HepG2 (cell line): ENCODE data around the gene RAMP3. TPM values are rescaled to one million over a fixed set of nuclear protein-coding genes. Genes with fewer than 3 reads are reported as not detected.

Experiments
- ATAC-seq: fragments of 200-7000 bp; cut with Tn5 transposase; 3 replicates; pipeline ENCODE4 v1.9.1; 2020; ENCODE audit warnings: mild to moderate bottlenecking, moderate library complexity
- BruUV-seq: library from RNA; stranded (reverse); fragments of 400-500 nt; replicated peaks from 2 replicates; lab custom pipeline; 2021; lab: Mats Ljungman, UMichigan
- CTCF ChIA-PET: fragments of 300-600 bp; formaldehyde crosslinking; extraction: SDS; loops from one replicate; lab custom pipeline; 2021; ENCODE audit warnings: low total read pairs, inconsistent platforms, low intra/inter-chr PET ratio; lab: Yijun Ruan, JAX
- POLR2A ChIA-PET: fragments of 350-600 bp; sonication (Branson Sonifier 250); formaldehyde crosslinking; loops from one replicate; lab custom pipeline; 2020; ENCODE audit warnings: antibody characterized with exemption, inconsistent platforms; lab: Yijun Ruan, JAX
- DNase-seq: peaks from one replicate; pipeline ENCODE4 v3.0.0-alpha.2; 2015; ENCODE audit warnings: low spot score
- FAIRE-seq: peaks from 3 replicates; lab custom pipeline; 2011; peaks lifted over from hg19 to GRCh38; lab: Jason Lieb, UNC
- H2AFZ ChIP-seq: one replicate; pipeline ENCODE4 v1.6.1; 2011; ENCODE audit warnings: low read length, inconsistent platforms
- H3K27ac ChIP-seq: fragments of 300-600 bp; 3 replicates; pipeline ENCODE4 v1.8.0; 2011; ENCODE audit warnings: mixed run types, mild to moderate bottlenecking, mixed read lengths, low read length, inconsistent platforms; ENCODE audit not compliant: insufficient read depth; ENCODE audit errors: extremely low read length
- H3K27me3 ChIP-seq, 2 experiments: fragments of 200-600 bp in 1 of 2; 2 replicates in 1 of 2; 3 replicates in 1 of 2; pipeline versions ENCODE4 v1.6.0 to v1.8.0; 2011; ENCODE audit warnings: low read length in 2 of 2, mild to moderate bottlenecking in 2 of 2, moderate library complexity in 2 of 2, inconsistent platforms in 1 of 2; ENCODE audit not compliant: insufficient read depth in 2 of 2, control insufficient read depth in 1 of 2
- H3K36me3 ChIP-seq, 2 experiments: fragments of 200-600 bp in 1 of 2; replicated peaks in 1 of 2; 2 replicates in 1 of 2; 3 replicates in 1 of 2; pipeline versions ENCODE4 v1.5.1 to v1.8.0; 2011; ENCODE audit warnings: low read length in 2 of 2, inconsistent platforms in 1 of 2; ENCODE audit not compliant: insufficient read depth in 2 of 2, control insufficient read depth in 1 of 2
- H3K4me1 ChIP-seq: 2 replicates; pipeline ENCODE4 v1.5.1; 2012; ENCODE audit warnings: low read length, inconsistent platforms; ENCODE audit not compliant: insufficient read depth
- H3K4me2 ChIP-seq: 2 replicates; pipeline ENCODE4 v1.6.0; 2011; ENCODE audit warnings: low read depth, low read length, inconsistent platforms
- H3K4me3 ChIP-seq, 3 experiments: fragments of 200-600 bp in 1 of 3; sonication (generic), shearing (Covaris generic) in 1 of 3; replicated peaks in 1 of 3; 2 replicates each; pipeline ENCODE4 v1.5.1; 2011 to 2016; ENCODE audit warnings: low read length in 3 of 3, inconsistent platforms in 2 of 3, low read depth in 2 of 3, mild to moderate bottlenecking in 2 of 3, control low read depth in 1 of 3, mixed read lengths in 1 of 3; ENCODE audit not compliant: insufficient read depth in 1 of 3
- H3K79me2 ChIP-seq: one replicate; pipeline ENCODE4 v1.6.1; 2011; ENCODE audit warnings: low read length, inconsistent platforms; ENCODE audit not compliant: insufficient read depth
- H3K9ac ChIP-seq: 2 replicates; pipeline ENCODE4 v1.6.0; 2011; ENCODE audit warnings: mild to moderate bottlenecking, low read depth, low read length, inconsistent platforms; ENCODE audit not compliant: insufficient read depth
- H3K9me3 ChIP-seq: 2 replicates; pipeline ENCODE4 v1.5.1; 2012; ENCODE audit warnings: mild to moderate bottlenecking, low read length
- H4K20me1 ChIP-seq: 2 replicates; pipeline ENCODE4 v1.6.0; 2011; ENCODE audit warnings: inconsistent platforms, mild to moderate bottlenecking, low read length, moderate library complexity; ENCODE audit not compliant: insufficient read depth
- ELF1 ChIP-seq: sonication (generic); formaldehyde crosslinking; IDR thresholded peaks from 2 replicates; pipeline ENCODE4 v1.4.0; 2020; ENCODE audit warnings: missing genetic modification reagents
- ELF4 ChIP-seq: sonication (generic); formaldehyde crosslinking; IDR thresholded peaks from 2 replicates; pipeline ENCODE4 v1.5.0; 2020; ENCODE audit warnings: missing genetic modification reagents, mild to moderate bottlenecking, moderate library complexity, borderline replicate concordance
- ETV6 ChIP-seq: sonication (generic); formaldehyde crosslinking; conservative IDR thresholded peaks from 2 replicates; pipeline ENCODE4 v1.4.0; 2020; ENCODE audit warnings: missing genetic modification reagents
- GABPA ChIP-seq, 2 experiments: IDR thresholded peaks; 2 replicates each; pipeline ENCODE4 v1.6.1; 2011 to 2016; ENCODE audit warnings: low read depth in 2 of 2, low read length in 1 of 2, missing biosample characterization in 1 of 2, missing genetic modification characterization in 1 of 2
- KLF16 ChIP-seq, 2 experiments: sonication (generic) in 1 of 2; formaldehyde crosslinking in 1 of 2; IDR thresholded peaks; 2 replicates each; pipeline versions ENCODE4 v1.6.1 to v1.8.0; 2016 to 2023; ENCODE audit warnings: missing genetic modification reagents in 2 of 2, missing compliant biosample characterization in 1 of 2
- NFIC ChIP-seq: IDR thresholded peaks from 2 replicates; pipeline ENCODE4 v1.6.1; 2012; ENCODE audit warnings: mild to moderate bottlenecking, low read length, inconsistent platforms
- NFRKB ChIP-seq: fragments of 450-650 bp; IDR thresholded peaks from 2 replicates; pipeline ENCODE4 v1.6.1; 2017
- ONECUT2 ChIP-seq: sonication (generic); formaldehyde crosslinking; IDR thresholded peaks from 2 replicates; pipeline ENCODE4 v1.4.0; 2020; ENCODE audit warnings: missing genetic modification reagents
- SIN3B ChIP-seq: fragments of 150-350 bp; IDR thresholded peaks from 2 replicates; pipeline ENCODE4 v1.6.1; 2014; ENCODE audit warnings: low read length
- TEAD3 ChIP-seq: optimal IDR thresholded peaks from 2 replicates; pipeline ENCODE3; 2016; ENCODE audit warnings: borderline replicate concordance
- XRCC5 ChIP-seq: fragments of 200-400 bp; formaldehyde crosslinking; optimal IDR thresholded peaks from 2 replicates; pipeline ENCODE3; 2017; ENCODE audit warnings: mild to moderate bottlenecking, low read length
- ZNF207 ChIP-seq: fragments of 450-650 bp; IDR thresholded peaks from 2 replicates; pipeline ENCODE4 v1.6.1; 2016; ENCODE audit warnings: antibody characterized with exemption, borderline replicate concordance
- ZNF766 ChIP-seq: sonication (generic); formaldehyde crosslinking; IDR thresholded peaks from 2 replicates; pipeline ENCODE4 v1.5.0; 2020; ENCODE audit warnings: missing genetic modification reagents, borderline replicate concordance
- WGBS: methylation state at CpG from one replicate; pipeline ENCODE4 v1.1.6; 2017; ENCODE audit warnings: low lambda C conversion rate; 5-methylcytosine and 5-hydroxymethylcytosine counted together
- in situ Hi-C: cut with HindIII; loops from 2 replicates; pipeline ENCODE4 v1.10.0; 2017; ENCODE audit warnings: low pct_unique_long_range_greater_than_20kb; ENCODE audit not compliant: extremely low pct_ligation_motif_present
- intact Hi-C: fragments of 100-400 bp; cut with micrococcal nuclease; formaldehyde crosslinking; loops from one replicate; pipeline ENCODE4 v1.10.0; 2022; ENCODE audit not compliant: unreplicated experiment
- polyA plus RNA-seq, 8 experiments: library from polyadenylated mRNA; depleted of rRNA in 3 of 8; stranded (reverse) in 7 of 8; unstranded in 1 of 8; fragments of >200 nt; fragmentation: Illumina TruSeq in 4 of 8; extraction: Trizol in 4 of 8; gene quantifications; 2 replicates each; pipeline versions ENCODE4 v1.2.1 to v1.2.3, GENCODE V29; 2011 to 2016; ENCODE audit warnings: low read depth in 4 of 8, missing spikeins in 1 of 8, mixed read lengths in 1 of 8; ENCODE audit not compliant: insufficient read depth in 1 of 8
- total RNA-seq, 5 experiments: library from RNA; depleted of rRNA; stranded (reverse); fragments of >200 nt; fragmentation: Illumina TruSeq; extraction: Trizol; gene quantifications; 2 replicates each; pipeline ENCODE4 v1.2.3, GENCODE V29; 2016; ENCODE audit warnings: low read depth in 1 of 5
- TF ChIP-seq, protein P1 (sequence below): sonication (generic); formaldehyde crosslinking; IDR thresholded peaks from 2 replicates; pipeline ENCODE4 v1.4.0; 2020; ENCODE audit warnings: mild to moderate bottlenecking, missing genetic modification reagents, borderline replicate concordance
- TF ChIP-seq, protein P2 (sequence below): sonication (generic); formaldehyde crosslinking; IDR thresholded peaks from 2 replicates; pipeline ENCODE4 v1.9.0; 2022; ENCODE audit warnings: missing genetic modification reagents, mild to moderate bottlenecking, borderline replicate concordance
- TF ChIP-seq, protein P3 (sequence below): sonication (generic); formaldehyde crosslinking; IDR thresholded peaks from 2 replicates; pipeline ENCODE4 v1.4.0; 2020; ENCODE audit warnings: low read depth, mild to moderate bottlenecking, missing genetic modification reagents

RAMP3 gene
- total and polyA plus RNA-seq, 2 of the 13 experiments (the other 11 are each of a cell fraction or from before 2014, with no cell fraction given): not detected

DNA sequence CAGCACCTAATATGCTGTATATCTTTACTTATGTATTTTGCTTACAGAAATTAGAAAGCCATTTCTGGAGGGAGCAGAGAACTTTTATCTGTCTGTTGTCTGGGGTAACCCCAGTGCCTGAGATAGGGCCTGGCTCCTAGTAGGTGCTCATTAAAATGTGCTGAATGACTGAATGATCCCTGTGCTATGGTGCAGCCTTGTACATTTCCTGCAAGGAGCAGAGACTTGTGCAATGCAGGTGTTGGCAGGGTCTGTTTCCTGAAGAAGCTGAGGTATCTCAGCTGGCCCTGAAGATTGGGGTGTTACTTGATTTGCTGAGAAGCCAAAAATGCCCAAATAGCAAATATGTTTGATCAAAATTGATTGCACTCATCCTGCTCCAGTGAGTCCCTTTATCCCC lies 65.5 kb downstream of the RAMP3 start (continued):
- TF ChIP-seq ZNF766 (CRISPR knock-in tag) (no peak), ELF4 (CRISPR knock-in tag) (no peak), KLF16 (CRISPR knock-in tag; IDR thresholded peaks at IDR 0.05) (no peak), GABPA (IDR thresholded peaks at IDR 0.05; ENCODE audit: low read depth, low read length) (no peak), GABPA (CRISPR knock-in tag; IDR thresholded peaks at IDR 0.05; ENCODE audit: low read depth) (no peak), SIN3B (no peak), TEAD3 (CRISPR knock-in tag) (no peak), ETV6 (CRISPR knock-in tag) (no peak), XRCC5 (no peak), ZNF207 (no peak), ONECUT2 (CRISPR knock-in tag) (no peak)
- TF ChIP-seq, protein P1, sequence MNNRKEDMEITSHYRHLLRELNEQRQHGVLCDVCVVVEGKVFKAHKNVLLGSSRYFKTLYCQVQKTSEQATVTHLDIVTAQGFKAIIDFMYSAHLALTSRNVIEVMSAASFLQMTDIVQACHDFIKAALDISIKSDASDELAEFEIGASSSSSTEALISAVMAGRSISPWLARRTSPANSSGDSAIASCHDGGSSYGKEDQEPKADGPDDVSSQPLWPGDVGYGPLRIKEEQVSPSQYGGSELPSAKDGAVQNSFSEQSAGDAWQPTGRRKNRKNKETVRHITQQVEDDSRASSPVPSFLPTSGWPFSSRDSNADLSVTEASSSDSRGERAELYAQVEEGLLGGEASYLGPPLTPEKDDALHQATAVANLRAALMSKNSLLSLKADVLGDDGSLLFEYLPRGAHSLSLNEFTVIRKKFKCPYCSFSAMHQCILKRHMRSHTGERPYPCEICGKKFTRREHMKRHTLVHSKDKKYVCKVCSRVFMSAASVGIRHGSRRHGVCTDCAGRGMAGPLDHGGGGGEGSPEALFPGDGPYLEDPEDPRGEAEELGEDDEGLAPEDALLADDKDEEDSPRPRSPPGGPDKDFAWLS (CRISPR knock-in tag): no peak

DNA sequence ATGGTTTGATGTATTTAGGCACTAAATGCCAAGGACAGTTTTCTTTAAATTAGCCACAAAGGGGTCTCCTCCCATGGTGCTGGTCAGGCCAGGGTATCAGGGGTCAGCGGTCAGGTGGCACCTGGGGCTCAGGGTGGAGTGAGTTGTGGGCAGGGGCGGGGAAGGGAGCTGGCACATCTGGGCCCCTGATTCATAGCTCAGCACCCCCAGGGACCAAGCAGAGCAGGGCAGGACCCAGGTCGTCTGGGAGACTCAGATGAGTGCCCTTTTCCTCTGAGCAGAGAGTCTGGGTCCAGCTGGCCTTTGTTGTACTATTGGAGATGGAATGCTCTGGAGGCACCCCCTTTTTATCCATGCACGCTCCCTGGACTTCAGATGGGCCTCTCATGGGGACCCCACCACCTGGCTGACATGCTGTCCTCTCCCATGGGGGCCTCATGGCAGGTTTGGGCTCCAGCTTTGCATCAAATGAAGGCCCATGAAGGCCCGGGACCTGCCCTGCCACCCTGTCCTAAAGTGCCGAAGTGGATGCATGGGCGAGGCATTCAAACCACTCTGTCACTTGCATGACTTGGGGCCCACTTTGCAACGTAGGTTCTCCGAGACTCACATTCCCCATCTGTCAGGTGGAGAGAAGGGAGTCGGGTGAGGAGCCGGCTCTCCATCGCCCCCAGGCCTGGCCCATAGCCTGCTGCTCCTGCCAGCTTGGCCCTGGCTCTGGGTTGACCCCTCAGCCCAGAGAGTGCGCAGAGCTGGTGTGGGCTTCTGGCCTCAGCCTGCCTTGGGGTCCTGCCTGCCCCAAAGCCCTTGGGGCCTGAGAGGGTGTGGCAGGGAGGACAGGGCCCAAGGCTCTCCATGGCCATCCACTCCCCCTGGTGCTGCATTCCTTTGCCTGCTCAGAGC lies 66.4 kb downstream of the RAMP3 start:
- CTCF ChIA-PET: no interaction called here
- Histone ChIP-seq H4K20me1 (no peaks in the 10 kb centered on the region), H3K27me3 (peaks cover 0 to 39% of the 10 kb centered on the region in 2 experiments; a peak in 3 of 5 replicates), H3K79me2 (no peaks in the 10 kb centered on the region), H2AFZ (no peak overlapping the region), H3K36me3 (no peaks in the 10 kb centered on the region), H3K9ac (no peak overlapping the region), H3K4me2 (no peak overlapping the region), H3K4me3 (no peak overlapping the region), H3K9me3 (no peaks in the 10 kb centered on the region), H3K27ac (no peak overlapping the region), H3K4me1 (no peaks in the 10 kb centered on the region)
- ATAC-seq: peak; percentile 19; the same call in 1 of the 3 replicates
- no peak for FAIRE-seq
- intact Hi-C loops (no loop called here), in situ Hi-C loops (no loop called here)
- POLR2A ChIA-PET: no interaction called here
- TF ChIP-seq NFIC (no peak), ELF1 (no peak), NFRKB (no peak)
- TF ChIP-seq, protein P2, sequence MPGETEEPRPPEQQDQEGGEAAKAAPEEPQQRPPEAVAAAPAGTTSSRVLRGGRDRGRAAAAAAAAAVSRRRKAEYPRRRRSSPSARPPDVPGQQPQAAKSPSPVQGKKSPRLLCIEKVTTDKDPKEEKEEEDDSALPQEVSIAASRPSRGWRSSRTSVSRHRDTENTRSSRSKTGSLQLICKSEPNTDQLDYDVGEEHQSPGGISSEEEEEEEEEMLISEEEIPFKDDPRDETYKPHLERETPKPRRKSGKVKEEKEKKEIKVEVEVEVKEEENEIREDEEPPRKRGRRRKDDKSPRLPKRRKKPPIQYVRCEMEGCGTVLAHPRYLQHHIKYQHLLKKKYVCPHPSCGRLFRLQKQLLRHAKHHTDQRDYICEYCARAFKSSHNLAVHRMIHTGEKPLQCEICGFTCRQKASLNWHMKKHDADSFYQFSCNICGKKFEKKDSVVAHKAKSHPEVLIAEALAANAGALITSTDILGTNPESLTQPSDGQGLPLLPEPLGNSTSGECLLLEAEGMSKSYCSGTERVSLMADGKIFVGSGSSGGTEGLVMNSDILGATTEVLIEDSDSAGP (CRISPR knock-in tag): no peak
- TF ChIP-seq, protein P3, sequence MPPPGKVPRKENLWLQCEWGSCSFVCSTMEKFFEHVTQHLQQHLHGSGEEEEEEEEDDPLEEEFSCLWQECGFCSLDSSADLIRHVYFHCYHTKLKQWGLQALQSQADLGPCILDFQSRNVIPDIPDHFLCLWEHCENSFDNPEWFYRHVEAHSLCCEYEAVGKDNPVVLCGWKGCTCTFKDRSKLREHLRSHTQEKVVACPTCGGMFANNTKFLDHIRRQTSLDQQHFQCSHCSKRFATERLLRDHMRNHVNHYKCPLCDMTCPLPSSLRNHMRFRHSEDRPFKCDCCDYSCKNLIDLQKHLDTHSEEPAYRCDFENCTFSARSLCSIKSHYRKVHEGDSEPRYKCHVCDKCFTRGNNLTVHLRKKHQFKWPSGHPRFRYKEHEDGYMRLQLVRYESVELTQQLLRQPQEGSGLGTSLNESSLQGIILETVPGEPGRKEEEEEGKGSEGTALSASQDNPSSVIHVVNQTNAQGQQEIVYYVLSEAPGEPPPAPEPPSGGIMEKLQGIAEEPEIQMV: no peak
- 3% methylated on average over 6 of the region's 13 CpGs for WGBS
- BruUV-seq: no TSS peak
- DNase-seq: no peak
